T-helper 1 cell treated with Interleukin-12 subunit alpha and Interleukin-12 subunit beta and Interleukin-4 antibody, amounts not matched to agents 30 ng/mL and 1 ng/mL, for 36 hours (primary cell): ENCODE measurements around the gene SQOR. TPM values are rescaled to one million over a fixed set of nuclear protein-coding genes. Genes with fewer than 3 reads are reported as not detected.

ENCODE experiments used
- intact Hi-C: fragments of 100-400 bp; cut with micrococcal nuclease; formaldehyde crosslinking; loops from one replicate; pipeline ENCODE4 v1.15.1; 2024
- total RNA-seq: library from RNA; stranded (reverse); gene quantifications from 2 replicates; pipeline ENCODE4 v1.2.3, GENCODE V29; 2022

SQOR gene
- total RNA-seq, 1 donor from 2014 or later, result 131 TPM

DNA sequence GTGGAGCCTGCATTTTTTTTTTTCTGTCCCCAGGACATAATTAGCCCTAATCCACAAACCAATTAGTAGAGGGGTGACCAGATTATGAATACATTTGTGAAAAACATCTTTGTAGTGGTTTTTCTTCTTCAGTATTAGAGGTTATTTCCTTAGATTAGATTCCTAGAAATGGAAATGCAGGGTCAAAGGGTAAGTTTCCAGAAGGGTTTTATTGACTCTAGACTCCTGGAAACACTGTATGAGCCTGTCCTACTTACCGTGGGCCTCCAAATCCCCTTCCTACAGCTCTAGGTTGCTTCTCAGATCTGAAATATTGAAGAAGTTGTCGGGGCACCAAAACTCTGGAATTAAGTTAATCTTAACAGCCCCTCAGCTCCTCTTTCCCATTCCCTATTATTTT lies 22.4 kb downstream of the SQOR start:
- intact Hi-C loops, result no loop called here

DNA sequence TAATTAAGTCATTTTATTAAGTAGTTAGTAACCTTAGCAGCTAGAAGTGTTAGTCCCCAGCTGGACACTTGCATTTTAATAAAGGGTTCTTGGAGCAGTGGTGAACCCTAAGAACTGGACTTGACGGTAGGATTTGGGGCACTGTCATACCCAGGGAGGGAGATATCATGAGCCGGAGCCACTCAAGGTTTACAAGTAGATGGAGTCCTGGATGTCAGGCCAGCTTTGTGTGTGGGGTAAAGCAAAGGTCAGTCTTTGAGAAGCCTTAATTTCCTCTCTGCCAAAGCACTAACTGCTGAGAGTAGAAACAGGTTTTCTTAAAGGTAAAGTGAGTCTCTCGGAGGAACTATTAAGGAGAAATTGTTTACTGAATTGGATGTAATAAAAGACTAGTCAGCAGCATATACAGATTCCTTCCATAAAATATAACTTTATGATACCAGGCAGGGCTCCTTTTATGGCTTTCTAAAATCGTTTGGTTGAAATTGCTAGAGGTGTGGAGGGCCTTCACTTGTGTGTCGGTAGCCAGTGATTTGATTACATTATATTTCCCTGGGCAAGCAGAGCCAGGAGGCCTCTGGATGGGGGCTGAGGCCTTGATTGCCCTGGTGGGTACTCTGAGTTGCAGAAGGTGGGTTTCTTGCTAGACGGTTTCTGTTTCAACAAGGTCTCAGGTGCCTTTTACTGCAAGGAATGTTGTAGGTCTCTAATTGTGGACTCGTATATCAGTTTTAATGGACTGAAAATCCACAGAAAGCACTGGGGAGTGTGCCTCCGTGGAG lies 23.1 kb downstream of the SQOR start:
- intact Hi-C loops, result no loop called here

DNA sequence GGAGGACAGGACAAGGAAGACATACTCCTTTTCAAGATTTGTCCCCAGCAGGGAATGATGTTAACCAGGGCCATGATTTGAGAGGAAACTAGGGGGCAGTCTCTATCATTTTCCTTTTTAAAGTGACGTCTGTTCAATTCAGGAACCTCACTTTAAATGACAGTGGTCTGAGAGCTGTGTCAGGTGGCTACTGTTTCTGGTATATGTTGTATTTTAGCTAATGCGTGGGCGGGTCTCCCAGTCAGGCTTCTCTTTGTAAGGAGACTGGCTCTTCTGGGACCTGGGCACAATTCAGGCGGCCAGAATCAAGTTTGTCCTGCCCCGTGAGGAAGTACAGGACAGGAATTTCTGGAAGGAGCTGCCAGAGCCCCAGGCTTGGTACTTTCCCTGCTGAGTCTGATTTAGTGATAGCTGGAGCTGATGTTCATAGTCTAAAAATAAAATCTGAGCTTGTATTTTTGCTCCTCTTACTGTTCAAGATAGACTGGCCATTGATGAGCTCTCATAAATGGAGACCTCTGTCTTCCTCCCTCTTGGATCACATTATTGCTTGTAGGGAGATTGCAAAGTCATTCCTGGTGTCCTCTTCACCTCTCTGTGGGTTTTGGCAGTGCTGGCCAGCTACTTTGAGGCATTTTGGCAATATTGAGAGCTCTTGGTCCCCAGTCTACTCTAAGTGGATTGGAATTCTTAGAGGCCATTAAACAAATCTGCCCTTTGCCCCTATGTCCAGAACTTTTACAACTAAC lies 25.6 kb downstream of the SQOR start:
- intact Hi-C loops, result no loop called here

DNA sequence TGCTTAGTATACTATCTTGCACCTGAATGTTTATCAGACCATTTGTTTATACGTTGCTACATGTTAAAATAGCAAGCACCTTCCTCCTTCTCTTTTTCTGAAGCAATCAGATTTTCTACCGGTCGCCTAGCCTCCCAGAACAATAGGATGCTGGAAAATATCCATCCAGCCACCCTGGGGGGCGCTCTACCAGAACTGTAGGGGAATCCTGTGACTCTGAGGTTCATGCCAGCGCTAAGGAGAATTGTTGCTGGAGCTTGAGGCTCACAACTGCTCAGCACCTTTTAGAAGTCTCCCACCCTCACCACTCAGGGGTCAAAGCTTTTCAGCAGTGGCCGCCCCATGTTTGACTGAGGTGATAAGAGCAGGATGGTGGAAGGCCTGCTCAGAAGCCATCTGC lies 27.5 kb downstream of the SQOR start:
- intact Hi-C loops, result no loop called here

DNA sequence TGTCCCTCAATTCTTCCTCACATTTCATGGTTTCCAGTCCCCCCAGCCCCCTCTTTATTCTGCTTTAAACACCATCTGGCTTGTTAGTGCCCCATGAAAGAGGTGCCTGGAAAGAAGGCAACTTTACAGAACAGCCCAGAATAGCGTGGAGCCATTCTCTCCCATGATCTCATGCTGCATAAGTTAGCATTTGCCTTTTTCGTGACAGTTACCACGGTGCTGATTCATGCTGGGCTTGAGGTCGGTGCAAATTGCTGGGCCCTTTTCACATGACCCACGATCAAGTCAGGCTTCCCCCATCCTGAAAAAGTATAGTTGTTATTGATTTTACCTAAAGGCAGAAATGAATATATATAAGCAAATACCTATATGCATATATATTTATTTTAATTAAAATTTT lies 29.6 kb downstream of the SQOR start:
- intact Hi-C loops, result no loop called here

DNA sequence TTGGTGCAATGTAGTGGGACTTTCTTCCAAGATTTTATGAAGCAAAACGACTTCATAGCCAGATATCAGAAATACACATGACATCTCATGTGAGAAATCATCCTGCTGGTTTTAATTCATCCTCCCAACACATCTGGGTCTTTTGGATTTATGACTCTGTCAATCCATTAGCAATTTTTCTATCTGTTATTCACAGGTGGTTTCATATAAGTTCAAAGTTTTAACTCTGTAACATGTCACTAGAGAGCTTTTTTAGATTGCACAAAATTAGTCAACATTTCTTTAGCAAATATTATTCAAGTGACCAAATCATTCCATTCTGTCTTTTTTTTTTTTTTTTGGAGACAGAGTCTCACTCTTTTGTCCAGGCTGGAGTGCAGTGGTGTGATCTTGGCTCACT lies 30.4 kb downstream of the SQOR start:
- intact Hi-C loops, result no loop called here

DNA sequence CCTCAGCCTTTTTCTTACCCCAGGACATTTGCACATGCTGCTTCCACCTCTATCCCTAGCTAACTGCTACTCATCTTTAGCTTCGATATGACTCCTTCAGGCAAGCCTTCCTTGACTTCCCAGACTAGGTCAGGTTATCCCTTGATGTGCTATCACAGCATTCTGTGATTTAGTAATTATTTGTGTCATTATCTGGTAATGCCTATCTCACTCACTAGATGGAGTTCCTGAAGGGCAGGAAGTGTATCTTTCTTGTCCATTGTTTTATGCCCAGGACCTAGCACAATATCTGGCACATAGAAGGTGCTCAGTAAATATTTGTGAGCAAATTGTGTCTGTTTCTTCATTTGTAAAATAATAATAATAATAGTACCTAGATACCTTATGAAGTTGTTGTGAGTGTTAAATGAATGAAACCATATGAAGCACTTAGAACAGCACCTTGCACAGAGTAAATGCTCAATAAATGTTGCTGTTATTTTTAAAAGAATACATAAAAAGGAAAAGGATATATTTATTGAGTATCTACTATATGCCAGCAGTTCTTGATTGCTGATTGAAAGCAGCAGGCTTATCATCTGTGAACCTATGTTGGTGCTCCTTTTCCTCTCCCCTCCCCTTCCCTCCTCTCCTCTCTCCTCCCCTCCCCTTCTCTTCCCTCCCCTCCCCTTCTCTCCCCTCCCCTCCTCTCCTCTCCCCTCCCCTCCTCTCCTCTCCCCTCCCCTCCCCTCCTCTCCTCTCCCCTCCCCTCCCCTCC lies 31.5 kb downstream of the SQOR start:
- intact Hi-C loops, result no loop called here

DNA sequence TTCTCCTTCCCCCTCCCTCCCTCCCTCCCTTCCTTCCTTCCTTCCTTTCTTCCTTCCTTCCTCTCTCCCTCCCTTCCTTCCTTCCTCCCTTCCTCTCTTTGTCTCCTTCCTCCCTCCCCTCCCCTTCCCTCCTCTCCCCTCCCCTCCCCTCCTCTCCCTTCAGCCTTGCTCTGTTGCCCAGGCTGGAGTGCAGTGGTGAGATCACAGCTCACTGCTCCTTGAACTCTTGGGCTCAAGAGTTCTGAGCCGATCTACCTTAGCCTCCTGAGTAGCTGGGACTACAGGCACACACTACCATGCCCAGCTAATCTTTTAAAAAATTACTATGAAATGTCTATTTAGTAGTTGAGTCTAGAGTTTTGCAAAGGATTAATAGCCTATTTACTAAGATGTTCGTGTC lies 32.2 kb downstream of the SQOR start:
- intact Hi-C loops, result no loop called here

DNA sequence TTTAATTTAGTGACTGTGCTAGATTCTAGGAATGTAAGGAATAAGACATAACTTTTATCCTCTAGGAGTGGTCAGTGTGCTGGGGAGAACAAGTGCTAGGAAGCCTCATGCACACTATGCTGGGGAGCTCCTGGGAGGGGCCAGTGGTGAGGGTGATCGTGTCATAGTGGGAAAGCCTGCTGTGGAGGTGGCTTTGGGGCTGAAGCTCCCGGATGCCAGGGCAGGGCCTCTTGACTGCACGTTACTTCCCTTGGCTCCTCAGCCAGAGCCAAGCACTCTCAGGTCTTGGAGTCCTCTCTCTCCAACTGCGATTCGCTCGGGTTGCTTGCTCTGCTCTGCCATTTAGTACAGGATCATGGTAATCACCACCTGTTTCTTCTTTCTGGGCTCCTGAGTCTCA lies 33.6 kb downstream of the SQOR start:
- intact Hi-C loops, result no loop called here

DNA sequence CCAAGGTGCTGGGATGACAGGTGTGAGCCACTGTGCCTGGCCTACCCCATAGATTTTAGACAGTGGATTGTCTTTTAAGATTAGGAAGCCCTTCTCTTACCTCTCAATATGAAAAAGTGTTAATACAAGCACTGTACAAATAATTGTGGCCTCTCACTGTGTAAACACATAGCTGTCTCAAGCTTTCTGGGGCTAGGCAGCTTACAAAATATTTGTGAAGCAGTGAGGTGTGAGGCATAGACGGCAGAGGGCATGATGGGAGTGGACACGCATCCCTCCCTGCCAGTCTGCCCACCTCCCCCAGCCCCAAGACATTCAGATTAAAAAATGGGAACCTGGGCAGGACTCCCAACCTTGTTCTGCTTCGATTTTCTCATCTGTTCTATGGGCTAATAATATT lies 34.6 kb downstream of the SQOR start:
- intact Hi-C loops, result no loop called here

DNA sequence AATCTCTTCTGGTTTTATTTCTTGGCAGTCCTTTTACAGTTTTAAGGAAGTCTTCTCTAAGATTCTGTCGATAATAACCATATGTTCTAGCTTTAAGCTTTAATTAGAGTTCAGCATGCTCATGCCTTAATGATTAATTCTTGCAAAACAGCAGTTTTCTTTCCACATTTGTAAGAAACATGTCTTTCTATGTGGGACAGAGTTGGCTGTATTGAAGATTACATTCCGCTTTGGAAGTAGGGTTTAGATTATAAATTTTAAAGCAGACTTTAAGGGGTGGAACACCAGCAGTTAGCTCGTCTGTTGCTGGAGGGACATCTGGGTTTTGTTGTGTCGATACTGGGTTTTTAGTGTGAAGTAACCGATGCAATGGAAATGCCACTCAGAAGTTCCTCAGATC lies 35.3 kb downstream of the SQOR start:
- intact Hi-C loops, result no loop called here

DNA sequence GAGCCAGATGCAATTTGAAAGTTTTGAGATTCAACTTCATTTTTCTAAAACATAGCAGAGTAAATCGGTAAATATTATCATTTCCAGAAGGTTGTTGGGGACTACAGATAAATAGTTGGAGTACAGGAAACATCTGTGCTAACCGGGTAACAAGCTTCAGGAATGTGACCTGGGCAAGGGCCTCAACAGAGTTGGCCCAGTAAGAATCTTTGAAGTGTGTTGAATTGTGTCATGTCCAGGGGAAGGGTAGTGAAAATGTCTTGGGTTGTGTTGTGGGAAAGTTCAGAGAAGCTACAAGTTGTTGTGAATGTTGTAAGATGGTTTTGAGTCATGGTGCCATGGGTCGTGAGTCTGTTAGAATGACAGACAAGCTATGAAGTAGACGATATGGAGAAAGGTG lies 35.7 kb downstream of the SQOR start:
- intact Hi-C loops, result no loop called here

DNA sequence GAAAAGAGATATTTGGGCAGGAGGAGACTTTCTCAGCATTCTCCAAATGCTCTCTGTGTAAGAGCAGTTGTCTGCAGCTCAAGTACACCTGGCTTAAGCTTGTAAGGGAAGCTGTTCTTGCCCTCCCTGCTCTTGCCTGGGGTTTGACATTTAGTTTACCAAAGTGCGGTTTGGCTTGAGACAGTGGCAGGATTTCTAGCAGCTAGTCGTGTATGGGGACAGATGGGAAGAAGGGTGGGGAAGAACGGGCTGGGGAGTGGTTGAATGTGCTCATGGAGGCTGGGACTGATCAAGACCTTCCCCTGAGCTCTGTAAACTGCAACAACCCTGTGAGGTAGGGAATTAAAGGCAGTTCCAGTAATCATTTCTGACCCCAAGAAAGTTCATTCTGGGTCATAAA lies 39.8 kb downstream of the SQOR start:
- intact Hi-C loops, result no loop called here

DNA sequence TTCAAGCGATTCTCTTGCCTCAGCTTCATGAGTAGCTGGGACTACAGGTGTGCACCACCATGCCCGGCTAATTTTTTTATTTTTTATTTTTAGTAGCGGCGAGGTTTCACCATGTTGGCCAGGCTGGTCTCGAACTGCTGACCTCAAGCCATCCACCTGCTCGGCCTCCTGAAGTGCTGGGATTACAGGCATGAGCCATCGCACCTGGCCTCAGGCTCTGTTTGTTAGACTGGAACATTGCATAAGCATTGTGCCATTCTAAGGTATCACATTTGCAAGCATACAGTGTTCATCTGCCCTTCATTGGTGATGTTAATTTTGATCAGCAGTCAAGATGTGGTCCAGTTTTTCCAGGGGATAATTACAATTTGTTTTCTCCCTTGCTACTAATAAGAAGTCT lies 43.0 kb downstream of the SQOR start:
- intact Hi-C loops, result no loop called here

DNA sequence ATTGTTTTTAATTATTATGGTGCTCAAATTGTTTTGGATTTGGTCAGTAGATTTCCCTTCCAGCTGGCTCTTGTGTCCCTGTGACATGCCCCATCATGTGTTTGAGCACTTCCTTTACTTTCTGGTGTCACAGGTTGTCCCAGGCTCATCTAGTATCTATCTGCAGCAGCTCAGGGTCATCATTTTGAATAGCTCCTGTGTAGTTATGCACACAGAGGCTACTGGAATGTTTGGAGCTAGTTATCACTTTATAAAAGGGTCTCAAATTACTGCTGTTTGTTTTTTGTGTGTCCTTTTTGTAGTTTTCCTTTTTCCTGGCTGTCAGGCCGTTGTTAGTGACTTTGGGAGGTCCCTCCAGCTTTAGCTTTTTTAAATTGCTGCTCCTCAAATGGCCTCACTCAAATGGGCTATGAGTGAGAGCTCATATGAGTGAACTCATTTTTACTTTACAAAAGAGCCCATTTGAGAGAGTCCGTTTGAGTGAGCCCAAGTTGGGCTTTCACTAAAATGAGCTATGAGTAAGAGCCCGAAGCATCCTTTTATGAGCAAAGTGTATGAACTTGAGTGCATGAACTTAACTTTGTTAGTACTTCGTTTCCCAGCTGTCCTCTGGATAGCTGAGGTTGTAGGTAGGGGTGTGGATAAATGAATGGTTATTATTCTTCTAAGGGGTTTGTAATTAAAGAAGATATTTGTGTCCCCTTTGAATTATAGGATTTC lies 43.8 kb downstream of the SQOR start:
- intact Hi-C loops, result no loop called here

DNA sequence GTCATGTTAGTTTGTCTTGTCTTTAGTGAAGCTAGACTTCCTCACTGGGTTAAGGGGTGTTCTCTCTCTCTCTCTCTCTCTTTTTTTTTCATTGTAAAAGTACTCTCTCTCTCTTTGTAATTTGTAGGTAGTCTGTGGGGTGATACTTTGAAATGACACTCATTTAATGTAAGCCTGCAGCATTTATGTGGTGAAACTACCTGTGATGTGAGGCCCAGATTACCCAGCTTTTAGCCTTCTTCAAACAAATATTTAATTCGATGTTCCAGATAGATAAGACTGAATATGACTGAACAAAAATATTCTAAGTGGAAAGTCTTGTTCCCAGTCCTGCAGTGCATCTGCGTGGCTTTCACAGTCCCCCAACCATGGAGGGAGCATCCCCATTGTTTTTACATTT lies 49.7 kb downstream of the SQOR start:
- intact Hi-C loops, result no loop called here

DNA sequence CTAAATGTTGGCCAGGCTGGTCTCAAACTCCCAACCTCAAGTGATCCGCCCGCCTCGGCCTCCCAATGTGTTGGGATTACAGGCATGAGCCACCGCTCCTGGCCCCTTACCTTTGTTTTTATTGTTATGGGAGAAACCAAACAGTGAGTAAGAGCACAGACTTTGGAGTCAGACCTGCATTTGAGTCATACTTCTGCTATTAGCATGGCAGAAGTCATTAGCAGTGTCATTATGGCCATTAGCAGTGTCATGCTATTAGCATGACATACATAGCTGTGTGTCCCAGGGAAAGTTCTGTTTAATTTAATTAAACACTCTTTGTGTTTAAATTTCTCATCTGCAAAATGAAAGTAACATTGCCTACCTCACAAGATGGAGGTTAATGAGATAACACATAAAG lies 54.8 kb downstream of the SQOR start:
- intact Hi-C loops, result no loop called here

DNA sequence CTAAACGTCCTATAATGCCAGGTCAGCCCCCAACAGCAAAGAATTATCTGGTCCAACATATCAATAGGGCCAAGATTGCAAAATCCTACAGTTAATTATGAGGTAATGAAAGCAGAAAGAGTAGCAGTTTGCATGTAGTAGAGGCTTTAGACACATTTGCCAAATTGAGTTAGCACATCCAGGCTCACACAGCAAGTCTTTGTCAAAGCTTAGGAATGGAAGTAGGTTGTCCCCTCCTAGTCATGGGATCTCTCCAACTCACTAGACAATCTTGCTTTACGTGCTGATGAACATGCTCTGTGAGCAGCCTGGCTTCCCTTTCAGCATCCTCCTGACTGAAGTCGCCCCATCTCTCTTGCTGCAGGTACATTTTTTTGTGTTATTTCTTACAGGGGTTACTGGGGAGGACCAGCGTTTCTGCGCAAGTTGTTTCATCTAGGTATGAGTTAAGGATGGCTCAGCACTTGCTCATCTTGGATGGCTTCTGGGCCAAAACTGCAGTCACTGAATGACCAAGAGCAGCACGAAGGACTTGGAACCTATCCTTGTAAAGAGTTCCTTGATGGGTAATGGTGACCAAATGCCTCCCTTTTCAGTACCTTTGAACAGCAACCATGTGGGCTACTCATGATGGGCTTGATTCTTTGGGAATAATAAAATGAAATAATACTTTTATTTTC lies 55.9 kb downstream of the SQOR start:
- intact Hi-C loops, result no loop called here

DNA sequence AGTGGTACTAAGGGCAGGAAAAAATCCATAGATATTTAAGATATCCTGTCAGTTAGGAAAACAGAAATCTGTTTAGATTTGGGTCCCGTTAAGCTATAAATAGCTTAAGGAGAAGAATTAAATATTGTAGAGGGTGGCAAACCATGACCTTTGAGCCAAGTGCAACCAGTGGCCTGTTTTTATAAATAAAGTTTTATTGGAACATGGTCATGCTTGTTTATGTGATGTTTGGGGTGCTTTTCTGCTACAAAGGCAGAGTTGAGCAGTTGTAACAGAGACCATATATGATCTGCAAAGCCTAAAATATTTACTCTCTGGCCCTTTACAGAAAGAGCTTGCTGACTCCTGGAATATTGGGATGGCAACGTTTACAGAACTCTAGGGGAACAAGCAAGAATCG lies 66.3 kb downstream of the SQOR start:
- intact Hi-C loops, result no loop called here

DNA sequence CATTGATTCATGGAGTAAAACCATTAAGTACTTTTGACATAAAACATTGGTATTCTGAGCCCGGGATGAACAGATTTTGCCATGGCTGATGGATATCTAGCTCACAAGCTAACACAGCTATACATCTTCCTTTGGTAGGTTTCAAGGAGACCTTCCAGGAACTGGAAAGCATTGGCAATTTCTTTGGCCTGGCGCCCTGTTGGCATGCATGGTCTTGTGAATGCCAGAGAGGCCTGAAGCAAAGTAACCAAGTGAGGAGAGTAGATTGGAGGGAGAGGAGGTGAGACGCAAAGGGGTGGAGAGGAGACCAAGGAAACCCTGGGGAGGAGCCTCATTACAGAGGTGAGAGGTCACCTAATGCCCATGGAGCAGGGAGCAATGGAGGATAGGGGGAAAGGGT lies 67.2 kb downstream of the SQOR start:
- intact Hi-C loops, result no loop called here
